SIG-M5 (cell line): ENCODE results near the gene CFAP97D2.
"Not testable (repeated sequence)": the region's sequence is repeated elsewhere in the genome, so short reads cannot be mapped to it uniquely, and the experiment has no call there.

Source experiments
- DNase-seq: peaks from one replicate; lab custom pipeline; 2025; lab: John Stamatoyannopoulos, UW

The CFAP97D2 gene

GRCh38 chr13:114143806-114144605 is 35.1 kb upstream of the CFAP97D2 start:
- DNase-seq: no peak

- no peak for DNase-seq
These were observed 34.3 kb upstream of the CFAP97D2 start for GRCh38 chr13:114144606-114145244.

DNA sequence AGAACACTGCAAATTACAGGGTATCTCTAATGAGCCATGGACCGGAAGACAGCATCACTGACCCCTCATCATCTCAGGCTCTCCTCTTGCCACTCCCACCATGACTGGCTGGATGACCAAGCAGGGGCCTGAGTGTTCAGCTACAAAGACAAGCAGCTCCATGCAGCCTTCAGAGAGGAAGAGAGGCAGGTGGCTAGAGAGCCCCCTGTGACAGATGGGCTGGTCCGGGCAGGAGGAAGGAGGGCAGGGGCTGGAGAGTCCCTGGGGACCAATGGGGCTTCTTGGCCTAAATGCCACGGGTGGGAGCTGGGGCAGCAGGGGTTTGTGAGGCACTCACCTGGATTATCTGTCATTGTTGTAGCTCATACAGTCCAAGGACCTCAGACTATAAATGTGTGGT is 33.8 kb upstream of the CFAP97D2 start:
- no peak for DNase-seq

DNA sequence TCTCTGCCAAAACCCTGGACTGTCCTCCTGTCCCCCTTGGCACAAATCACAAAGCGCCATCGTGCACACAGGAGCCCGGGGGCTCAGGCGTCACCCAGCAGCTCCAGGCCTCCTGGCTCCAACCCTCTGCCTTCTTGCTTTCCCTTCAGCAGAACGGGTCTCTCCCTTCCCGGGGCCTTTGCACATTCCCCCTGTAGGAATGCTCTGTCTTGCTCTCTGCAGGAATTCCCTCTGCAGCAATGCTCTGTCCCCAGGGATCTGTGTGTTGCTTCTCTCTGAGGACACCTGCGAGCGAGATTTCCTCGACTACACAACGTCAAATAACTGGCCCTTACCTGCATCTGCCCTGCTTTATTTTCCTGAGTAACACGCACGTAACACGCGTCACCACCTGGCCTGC is 33.3 kb upstream of the CFAP97D2 start:
- DNase-seq: no peak

- DNase-seq: no peak
These were observed 32.9 kb upstream of the CFAP97D2 start for GRCh38 chr13:114146173-114146572.

- DNase-seq: no peak
These were observed 32.4 kb upstream of the CFAP97D2 start for GRCh38 chr13:114146629-114147028.

GRCh38 chr13:114147803-114148520 is 31.1 kb upstream of the CFAP97D2 start:
- no peak for DNase-seq

GRCh38 chr13:114148521-114148855 is 30.6 kb upstream of the CFAP97D2 start:
- no peak for DNase-seq

DNA sequence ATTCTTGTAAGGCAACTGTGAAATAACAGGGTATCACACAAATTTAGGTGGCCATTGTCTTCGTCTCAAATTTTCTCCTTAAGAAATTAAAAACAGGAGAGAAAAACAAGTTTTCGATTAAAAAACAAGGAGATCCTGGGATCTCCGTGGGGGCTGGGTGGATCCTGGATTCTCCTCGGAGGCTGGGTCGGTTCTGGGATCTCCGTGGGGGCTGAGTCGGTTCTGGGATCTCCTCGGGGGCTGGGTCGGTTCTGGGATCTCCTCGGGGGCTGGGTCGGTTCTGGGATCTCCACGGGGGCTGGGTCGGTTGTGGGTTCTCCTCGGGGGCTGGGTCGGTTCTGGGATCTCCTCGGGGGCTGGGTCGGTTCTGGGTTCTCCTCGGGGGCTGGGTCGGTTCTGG is 30.2 kb upstream of the CFAP97D2 start:
- DNase-seq: not testable (repeated sequence)

DNA sequence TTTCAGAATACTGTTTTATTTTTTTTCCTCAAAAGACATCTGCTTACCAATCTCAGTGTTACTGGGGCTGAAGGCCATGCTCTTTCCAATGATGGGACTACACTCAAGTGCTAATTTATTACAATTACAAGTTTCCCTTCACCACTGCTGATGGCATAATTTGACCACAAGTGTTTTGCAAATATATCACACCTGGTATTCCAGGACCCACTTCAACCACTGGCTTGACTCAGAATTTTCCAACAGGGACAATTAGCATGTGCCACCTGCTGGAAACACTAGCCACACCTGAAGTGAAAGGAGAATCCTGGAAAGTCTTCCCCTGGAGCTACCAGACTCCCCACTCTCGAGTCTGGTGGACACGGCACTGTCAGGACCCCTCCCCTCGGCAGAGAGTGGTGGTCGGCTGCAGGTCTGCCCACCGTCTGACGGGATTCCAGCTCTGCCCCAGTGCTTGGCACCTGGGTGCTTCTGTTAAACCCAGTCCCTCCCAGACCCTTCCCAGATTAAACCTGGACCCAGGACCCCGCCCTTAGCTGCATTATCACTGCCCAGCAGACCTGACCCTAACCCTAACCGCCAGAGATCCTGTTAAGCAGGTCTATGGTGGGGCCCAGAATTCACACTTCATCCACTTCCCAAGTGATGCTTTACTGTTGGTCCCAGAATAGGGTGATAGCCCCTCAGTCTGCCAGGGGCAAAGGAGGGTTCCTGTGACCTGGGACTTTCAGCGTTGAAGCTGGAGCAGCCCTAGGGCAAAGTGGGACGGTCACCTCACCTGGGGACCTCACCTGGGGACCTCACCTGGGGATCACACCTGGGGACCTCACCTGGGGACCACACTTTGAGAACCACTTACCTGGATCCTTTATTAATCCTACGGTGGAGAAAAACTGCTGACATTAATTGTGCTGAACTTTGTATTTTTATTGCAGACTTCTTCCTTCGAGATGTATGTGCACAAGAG is 29.0 kb upstream of the CFAP97D2 start:
- no peak for DNase-seq

DNA sequence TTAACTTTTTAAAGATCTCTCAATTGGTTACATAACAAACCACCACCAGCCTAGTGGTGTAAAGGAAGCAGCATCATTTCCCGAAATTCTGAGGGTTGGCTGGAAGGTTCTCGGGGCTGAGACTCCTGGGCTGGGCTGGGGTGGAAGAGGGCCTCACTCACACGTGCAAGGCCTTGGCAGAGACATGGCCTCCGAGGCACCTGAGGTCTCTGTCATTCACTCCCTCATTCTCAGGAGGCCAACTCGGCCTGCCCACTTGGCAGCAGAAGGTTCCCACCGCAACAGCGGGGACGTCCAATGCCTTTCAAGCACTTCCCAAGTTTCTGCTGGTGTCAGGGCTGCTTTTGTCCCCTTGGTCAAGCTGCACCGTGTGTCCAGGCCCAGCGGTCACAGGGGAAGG is 28.0 kb upstream of the CFAP97D2 start:
- no peak for DNase-seq

- no peak for DNase-seq
These were observed 27.3 kb upstream of the CFAP97D2 start for GRCh38 chr13:114151565-114152284.

- DNase-seq: no peak
These were observed 26.8 kb upstream of the CFAP97D2 start for GRCh38 chr13:114152285-114152645.

- no peak for DNase-seq
These were observed 26.2 kb upstream of the CFAP97D2 start for GRCh38 chr13:114152831-114153371.

- DNase-seq: no peak
These were observed 25.5 kb upstream of the CFAP97D2 start for GRCh38 chr13:114153485-114154080.

DNA sequence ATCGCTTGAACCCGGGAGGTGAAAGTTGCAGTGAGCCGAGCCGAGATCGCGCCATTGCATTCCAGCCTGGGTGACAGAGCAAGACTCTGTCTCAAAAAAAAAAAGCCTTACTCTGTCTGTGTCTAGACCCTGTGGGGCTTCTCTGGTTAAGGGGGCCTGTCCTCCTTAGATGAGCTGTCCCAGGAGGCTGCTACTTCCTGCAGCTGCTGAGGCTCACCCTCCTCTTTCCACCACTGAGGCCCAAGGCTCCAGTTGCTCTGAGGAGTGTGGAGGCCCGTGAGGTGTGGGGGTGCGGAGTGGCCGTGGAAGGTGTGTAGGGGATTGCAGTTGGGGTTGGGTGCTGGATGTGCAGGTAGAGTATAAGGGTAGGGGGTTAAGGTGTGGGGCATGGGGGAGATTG is 24.6 kb upstream of the CFAP97D2 start:
- no peak for DNase-seq

GRCh38 chr13:114155320-114155719 is 23.7 kb upstream of the CFAP97D2 start:
- no peak for DNase-seq

DNA sequence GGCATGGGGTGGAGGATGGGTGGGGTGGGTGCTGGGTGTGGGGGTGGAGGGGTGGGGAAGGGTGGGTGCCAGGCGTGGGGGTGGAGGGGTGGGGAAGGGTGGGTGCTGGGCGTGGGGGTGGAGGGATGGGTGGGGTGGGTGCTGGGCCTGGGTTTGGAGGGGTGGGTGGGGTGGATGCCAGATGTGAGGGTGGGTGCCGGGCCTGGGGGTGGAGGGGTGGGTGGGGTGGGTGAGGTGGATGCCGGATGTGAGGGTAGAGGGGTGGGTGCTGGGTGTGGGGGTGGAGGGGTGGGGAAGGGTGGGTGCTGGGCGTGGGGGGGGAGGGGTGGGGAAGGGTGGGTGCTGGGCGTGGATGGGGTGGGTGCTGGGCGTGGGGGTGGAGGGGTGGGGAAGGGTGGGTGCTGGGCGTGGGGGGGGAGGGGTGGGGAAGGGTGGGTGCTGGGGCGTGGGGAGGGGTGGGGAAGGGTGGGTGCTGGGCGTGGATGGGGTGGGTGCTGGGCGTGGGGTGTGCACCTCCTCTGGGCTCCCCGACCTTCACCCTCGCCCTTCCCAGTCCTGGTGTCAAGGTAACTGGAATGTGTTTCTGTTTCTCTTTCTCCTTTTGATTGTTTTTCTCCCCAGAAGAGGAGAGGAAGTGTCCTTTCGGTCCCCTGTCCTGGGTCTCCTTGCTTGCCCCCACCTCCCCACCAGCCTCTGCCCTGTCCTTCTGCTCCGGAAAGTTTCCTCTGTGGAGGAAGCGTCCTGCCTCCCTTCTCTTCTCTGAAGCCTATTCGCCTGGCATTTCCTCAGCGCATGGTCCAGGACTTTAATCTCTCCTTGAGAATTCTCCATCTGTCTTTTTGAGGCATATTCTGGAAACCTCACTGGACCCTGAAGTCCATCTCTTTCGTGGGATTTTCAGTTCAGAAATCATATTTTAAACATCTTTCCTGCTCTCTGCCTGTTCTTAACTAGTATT is 22.9 kb upstream of the CFAP97D2 start:
- DNase-seq: no peak

GRCh38 chr13:114157869-114158495 is 21.1 kb upstream of the CFAP97D2 start:
- DNase-seq: no peak
